Endometrial microvascular endothelial cells (primary cell): Measurements from ENCODE around the gene DOCK4. TPM values are rescaled to one million over a fixed set of nuclear protein-coding genes. Genes with fewer than 3 reads are reported as not detected.
"Not testable (repeated sequence)": the region's sequence is repeated elsewhere in the genome, so short reads cannot be mapped to it uniquely, and the experiment has no call there.

Experiments
- in situ Hi-C: cut with HindIII; loops from 2 replicates; pipeline ENCODE4 v1.10.0; 2017; ENCODE audit warnings: low sequenced_read_pairs, low pct_unique_long_range_greater_than_20kb; ENCODE audit errors: inconsistent ontology term
- total RNA-seq: library from RNA; depleted of rRNA; stranded (reverse); fragments of >200 nt; gene quantifications from one replicate; pipeline ENCODE4 v1.2.3, GENCODE V29; 2015; ENCODE audit errors: inconsistent ontology term

DOCK4 gene
- total RNA-seq, 1 donor from 2014 or later = 49.5 TPM

DNA sequence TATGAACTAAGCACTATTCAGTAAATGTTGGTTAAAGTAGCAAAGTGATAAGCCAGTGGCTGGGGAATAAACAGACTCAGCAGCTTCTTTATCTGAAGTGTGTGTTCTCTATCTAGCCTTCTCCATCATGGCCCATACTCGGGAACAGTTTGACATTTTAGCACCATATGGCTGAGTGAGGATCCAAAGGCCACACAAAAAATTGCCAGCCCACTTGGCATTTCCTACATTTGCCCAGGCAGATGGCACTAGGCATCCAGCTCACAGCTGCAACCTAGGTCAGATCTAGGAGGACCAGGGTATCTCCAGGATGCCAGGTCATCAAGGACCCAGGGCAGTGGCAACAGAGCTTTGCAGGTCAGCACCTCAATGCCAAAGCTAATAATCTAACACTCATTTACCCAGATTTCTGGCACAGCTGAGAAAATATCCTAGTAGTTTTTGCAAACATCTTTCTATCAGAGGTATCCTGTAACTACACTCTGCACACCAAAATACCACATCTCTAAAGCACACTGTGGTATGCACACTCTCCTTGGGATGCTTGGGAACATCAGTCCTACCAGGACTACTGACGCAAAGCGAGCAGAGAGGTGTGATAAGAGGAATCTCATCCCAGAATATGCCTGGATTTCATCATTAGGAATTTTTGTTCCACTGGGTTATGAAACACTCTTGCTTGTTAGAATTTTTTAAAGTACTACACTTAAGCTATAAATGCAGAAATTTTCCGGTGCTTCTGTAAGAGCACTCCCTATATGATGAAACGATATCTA is 61.7 kb downstream of the DOCK4 start:
- in situ Hi-C loops = no loop called here

DNA sequence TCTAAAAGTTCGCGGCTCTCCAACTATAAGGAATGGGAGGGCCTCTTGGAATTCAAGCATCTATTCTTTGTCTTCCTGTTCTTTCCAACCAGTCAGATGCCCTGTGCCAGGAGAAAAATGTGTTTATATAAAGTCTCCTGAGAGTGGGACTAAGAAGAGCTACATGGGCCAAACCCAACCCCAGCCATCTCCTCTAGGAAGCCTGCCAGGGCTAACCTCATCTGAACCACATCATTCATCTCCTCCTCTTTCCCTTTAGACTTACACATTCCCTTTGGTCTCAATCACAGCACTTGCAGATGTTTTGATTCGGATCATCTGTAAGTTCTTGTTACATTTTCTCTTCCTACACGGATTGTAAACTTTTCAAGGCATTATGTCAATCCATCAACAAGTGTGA is 62.6 kb downstream of the DOCK4 start:
- in situ Hi-C loops = no loop called here

DNA sequence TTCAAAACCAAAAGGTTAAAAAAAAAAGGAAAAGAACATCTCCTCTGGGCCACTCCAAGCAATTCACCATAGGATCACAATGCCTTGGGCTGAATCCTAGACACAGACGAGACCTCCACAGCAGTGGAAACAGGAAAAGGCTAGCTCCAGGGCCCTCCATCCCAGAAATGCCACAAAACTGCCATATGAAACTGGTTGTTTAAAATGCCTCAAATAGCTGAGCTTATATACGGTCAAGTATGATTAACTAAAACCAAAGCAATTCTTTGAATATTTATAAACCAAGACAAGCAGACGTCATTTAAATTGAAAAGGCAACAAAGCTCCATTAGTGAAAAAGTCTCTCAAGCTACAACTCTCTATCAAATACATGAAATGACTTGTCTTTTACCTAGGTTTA is 63.1 kb downstream of the DOCK4 start:
- in situ Hi-C loops = no loop called here

- in situ Hi-C loops = no loop called here
Measured at GRCh38 chr7:112140600-112140999, 65.6 kb downstream of the DOCK4 start.

DNA sequence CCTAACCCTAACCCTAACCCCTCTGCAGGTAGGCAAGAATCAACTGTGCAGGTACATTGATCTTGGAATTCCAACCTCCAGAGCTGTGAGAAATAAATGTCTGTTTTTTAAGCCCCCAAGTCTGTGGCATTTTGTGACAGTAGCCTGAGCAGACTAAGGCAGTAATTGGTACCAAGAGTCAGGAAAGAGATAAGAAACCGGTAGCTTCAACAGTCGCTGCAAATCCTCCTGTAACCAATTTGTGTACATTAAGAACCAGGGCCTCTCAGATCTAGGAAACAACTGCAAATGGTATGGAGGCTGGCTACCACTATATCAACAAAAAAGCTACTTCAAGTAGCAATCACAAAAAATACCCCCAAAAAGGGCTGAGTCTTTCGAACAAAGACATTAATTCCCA is 67.3 kb downstream of the DOCK4 start:
- in situ Hi-C loops = no loop called here

DNA sequence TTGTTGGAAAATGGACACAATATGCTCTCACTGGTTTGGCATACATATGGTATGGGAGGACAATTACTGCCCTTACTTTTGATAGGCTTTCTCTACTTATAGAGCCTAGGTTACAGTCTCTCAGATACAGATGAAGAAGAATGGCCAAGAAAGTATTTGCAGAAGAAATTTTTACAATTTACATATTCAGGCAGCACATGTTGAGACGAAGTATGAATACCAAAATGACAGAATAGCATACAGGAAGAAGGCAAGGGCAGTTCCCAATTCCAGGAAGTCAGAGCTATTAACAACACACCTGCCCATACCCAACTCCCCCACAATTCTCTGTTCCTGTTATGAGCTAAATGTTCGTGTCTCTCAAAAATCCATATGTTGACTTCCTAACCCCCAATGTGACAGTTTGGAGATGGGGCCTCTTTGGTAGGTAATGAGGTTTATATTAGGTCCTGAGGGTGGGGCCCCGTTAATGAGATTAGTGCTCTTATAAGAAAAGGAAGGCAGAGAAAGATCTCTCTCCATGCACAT is 67.8 kb downstream of the DOCK4 start:
- in situ Hi-C loops = no loop called here

- in situ Hi-C loops = no loop called here
Measured at GRCh38 chr7:112137141-112138101, 68.8 kb downstream of the DOCK4 start.

DNA sequence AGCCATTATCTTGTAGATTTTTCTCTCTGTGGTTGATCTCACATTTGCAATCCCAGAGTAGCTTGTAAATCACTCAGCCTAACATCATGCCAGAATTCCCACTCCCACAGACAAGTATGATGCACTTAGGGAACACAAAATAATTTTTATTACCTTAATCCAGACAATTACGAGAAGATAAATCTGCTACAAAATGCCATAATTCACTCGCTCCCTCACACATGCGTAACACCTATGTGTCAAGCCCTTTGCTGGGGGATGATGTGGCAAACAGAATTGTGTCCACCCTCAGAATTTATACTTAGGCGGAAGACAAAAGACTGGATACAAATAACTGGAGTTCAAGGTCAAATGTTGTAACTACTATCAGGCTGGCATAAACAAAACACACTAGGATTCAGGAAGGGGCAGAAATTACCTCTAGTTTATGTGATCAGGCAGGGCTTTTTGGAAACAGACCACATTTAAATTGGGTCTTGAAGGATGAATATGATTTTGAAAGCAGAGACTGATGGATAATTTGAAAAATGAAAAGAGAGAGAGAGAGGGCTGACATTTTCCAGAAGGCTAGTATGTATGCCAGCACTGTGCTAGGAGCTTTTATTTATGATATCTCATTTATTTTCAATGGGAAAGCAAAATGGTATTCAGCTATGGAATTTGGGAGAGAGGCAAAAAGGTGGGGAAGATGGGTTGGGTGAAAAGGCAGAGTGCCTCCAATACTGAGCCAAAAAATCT is 69.8 kb downstream of the DOCK4 start:
- in situ Hi-C loops = no loop called here

DNA sequence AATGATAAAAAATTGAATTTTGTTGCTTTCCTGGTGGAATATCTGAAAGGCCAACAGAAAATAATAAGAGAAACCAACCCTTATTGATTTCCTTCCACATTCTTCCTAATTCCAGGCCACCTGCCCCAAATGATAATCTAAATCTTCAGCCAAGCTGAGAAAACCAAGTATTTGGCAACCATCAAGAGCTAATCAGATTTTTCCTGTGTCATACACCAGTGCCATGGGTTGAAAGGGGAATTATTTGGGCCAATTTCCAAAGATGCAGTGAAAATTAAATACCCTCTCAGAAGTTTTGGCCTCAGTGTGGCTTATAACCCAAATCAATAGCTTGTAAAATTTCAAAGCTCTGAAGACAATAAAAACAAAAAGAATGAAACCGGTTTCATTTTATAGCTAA is 70.4 kb downstream of the DOCK4 start:
- in situ Hi-C loops = no loop called here

- in situ Hi-C loops = no loop called here
Measured at GRCh38 chr7:112134039-112134438, 72.2 kb downstream of the DOCK4 start.

- in situ Hi-C loops = no loop called here
Measured at GRCh38 chr7:112133328-112133727, 72.9 kb downstream of the DOCK4 start.

- in situ Hi-C loops = no loop called here
Measured at GRCh38 chr7:112132051-112132694, 74.0 kb downstream of the DOCK4 start.

GRCh38 chr7:112130729-112131410 is 75.3 kb downstream of the DOCK4 start:
- in situ Hi-C loops = no loop called here

GRCh38 chr7:112129655-112130323 is 76.4 kb downstream of the DOCK4 start:
- in situ Hi-C loops = no loop called here

DNA sequence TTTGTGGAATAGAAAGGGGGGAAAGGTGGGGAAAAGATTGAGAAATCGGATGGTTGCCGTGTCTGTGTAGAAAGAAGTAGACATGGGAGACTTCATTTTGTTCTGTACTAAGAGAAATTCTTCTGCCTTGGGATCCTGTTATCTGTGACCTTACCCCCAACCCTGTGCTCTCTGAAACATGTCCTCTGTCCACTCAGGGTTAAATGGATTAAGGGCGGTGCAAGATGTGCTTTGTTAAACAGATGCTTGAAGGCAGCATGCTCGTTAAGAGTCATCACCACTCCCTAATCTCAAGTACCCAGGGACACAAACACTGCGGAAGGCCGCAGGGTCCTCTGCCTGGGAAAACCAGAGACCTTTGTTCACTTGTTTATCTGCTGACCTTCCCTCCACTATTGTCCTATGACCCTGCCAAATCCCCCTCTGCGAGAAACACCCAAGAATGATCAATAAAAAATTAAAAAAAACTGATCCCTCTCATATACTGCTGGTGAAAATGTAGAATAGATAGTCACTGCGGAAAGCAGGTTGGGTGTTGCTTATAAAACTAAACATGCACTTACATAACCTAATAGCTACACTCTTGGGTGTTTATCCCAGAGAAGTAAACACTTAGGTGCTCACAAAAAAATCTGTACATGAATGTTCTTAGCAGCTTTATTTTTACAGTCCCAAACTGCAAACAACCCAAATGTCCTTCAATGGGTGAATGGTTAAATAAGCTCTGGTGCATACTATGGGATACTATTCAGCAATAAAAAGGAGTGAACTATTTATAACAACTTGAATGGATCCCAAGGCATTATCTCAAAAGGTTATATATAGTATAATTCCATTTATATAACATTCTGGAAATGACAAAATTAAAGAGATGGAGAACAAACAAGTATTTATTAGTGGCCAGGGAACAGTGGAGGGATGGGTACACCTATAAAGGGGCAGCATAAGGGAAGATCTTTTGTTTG is 77.5 kb downstream of the DOCK4 start:
- in situ Hi-C loops = not testable (repeated sequence)

DNA sequence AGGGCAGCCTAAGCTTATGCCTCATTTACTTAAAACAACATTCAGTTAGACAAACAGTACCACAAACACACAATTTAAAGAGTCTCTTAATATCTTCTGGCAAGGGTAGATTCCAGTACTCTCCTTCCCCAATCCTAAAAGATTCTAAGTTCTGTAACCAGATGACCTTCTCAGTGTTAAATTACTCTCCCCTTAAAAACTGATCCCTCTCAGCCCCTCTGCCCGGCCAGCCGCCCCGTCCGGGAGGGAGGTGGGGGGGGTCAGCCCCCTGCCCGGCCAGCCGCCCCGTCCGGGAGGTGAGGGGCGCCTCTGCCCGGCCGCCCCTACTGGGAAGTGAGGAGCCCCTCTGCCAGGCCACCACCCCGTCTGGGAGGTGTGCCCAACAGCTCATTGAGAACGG is 78.2 kb downstream of the DOCK4 start:
- in situ Hi-C loops = not testable (repeated sequence)

GRCh38 chr7:112125250-112125649 is 80.9 kb downstream of the DOCK4 start:
- in situ Hi-C loops = no loop called here
